Choroid plexus epithelial cell (primary cell): ENCODE results near the gene HENMT1.
"Not testable (repeated sequence)": the region's sequence is repeated elsewhere in the genome, so short reads cannot be mapped to it uniquely, and the experiment has no call there.

Source experiments
- DNase-seq: peaks from one replicate; pipeline ENCODE4 v3.0.0-alpha.2; 2010; ENCODE audit warnings: low read depth
- H3K4me3 ChIP-seq: 2 replicates; pipeline ENCODE4 v1.5.1; 2011; ENCODE audit warnings: low read depth, mild to moderate bottlenecking, control low read depth, low read length, moderate library complexity
- CTCF ChIP-seq: conservative IDR thresholded peaks from 2 replicates; pipeline ENCODE4 v1.5.1; 2011; ENCODE audit warnings: low read depth, mild to moderate bottlenecking, control low read depth, inconsistent platforms, low read length, moderate library complexity

HENMT1 gene

GRCh38 chr1:108686614-108687313 is 25.9 kb upstream of the HENMT1 start:
- H3K4me3 ChIP-seq: no peak overlapping the region
- peak; percentile 33 for DNase-seq
- no peak for TF ChIP-seq CTCF

- no peak overlapping the region for H3K4me3 ChIP-seq
- no peak for TF ChIP-seq CTCF
Measured at GRCh38 chr1:108685529-108685928, 24.6 kb upstream of the HENMT1 start.

GRCh38 chr1:108681701-108682100 is 20.8 kb upstream of the HENMT1 start:
- not testable (repeated sequence) for H3K4me3 ChIP-seq
- peak; percentile 7 for DNase-seq

More at GRCh38 chr1:108685529-108685928, 24.6 kb upstream of the HENMT1 start:
- no peak for DNase-seq

GRCh38 chr1:108679586-108680213 is 18.8 kb upstream of the HENMT1 start:
- no peak for TF ChIP-seq CTCF
- no peak overlapping the region for H3K4me3 ChIP-seq
- no peak for DNase-seq

- no peak overlapping the region for H3K4me3 ChIP-seq
- no peak for DNase-seq
- no peak for TF ChIP-seq CTCF
Measured at GRCh38 chr1:108678706-108679105, 17.8 kb upstream of the HENMT1 start.

GRCh38 chr1:108671143-108671542 is 10.2 kb upstream of the HENMT1 start:
- no peak overlapping the region for H3K4me3 ChIP-seq
- no peak for DNase-seq
- TF ChIP-seq CTCF: no peak

GRCh38 chr1:108670131-108670773 is 9.4 kb upstream of the HENMT1 start:
- TF ChIP-seq CTCF: no peak
- peak; percentile 13 for DNase-seq
- H3K4me3 ChIP-seq: no peak overlapping the region
